Tibial artery (tissue), 4 donors: ENCODE results near the gene RALGPS1.

ENCODE experiments used
- DNase-seq, 2 donors: peaks; one replicate each; pipeline ENCODE4 v3.0.0-alpha.2; 2019
- H3K27ac ChIP-seq, 2 donors: fragments of 200-600 bp; sonication (generic) in 1 of 2; 1 replicate in 1 of 2; 2 replicates in 1 of 2; pipeline ENCODE4 v1.5.1; 2018 to 2019; ENCODE audit warnings: mild to moderate bottlenecking in 1 of 2
- H3K27me3 ChIP-seq, 2 donors: fragments of 200-600 bp; sonication (generic) in 1 of 2; one replicate each; pipeline versions ENCODE4 v1.5.1 to v1.6.0; 2016 to 2019
- H3K36me3 ChIP-seq, 3 donors: fragments of 200-600 bp; sonication (generic) in 2 of 3; one replicate each; pipeline ENCODE4 v1.5.1; 2016 to 2019; ENCODE audit warnings: mild to moderate bottlenecking in 2 of 3
- H3K4me1 ChIP-seq, 4 donors: fragments of 200-600 bp; sonication (generic) in 2 of 4; 1 replicate in 3 of 4; 2 replicates in 1 of 4; pipeline ENCODE4 v1.5.1; 2016 to 2019
- H3K4me3 ChIP-seq, 2 donors: fragments of 200-600 bp; sonication (generic) in 1 of 2; 1 replicate in 1 of 2; 2 replicates in 1 of 2; pipeline ENCODE4 v1.5.1; 2018 to 2019; ENCODE audit warnings: mild to moderate bottlenecking in 2 of 2
- H3K9me3 ChIP-seq, 3 donors: fragments of 200-600 bp; sonication (generic) in 1 of 3; one replicate each; pipeline ENCODE4 v1.5.1; 2016 to 2019
- intact Hi-C: fragments of 100-400 bp; cut with DNase I; formaldehyde crosslinking; loops from one replicate; pipeline ENCODE4 v1.15.0; 2023; ENCODE audit warnings: low total_unique reads
- TF ChIP-seq, protein P1 (sequence below), 2 experiments: fragments of 200-600 bp in 1 of 2; fragments of 450-650 bp in 1 of 2; IDR thresholded peaks; one replicate each; pipeline ENCODE4 v1.5.1; 2017 to 2019; ENCODE audit warnings: antibody characterized with exemption in 2 of 2, mild to moderate bottlenecking in 1 of 2, moderate library complexity in 1 of 2

Gene RALGPS1

DNA sequence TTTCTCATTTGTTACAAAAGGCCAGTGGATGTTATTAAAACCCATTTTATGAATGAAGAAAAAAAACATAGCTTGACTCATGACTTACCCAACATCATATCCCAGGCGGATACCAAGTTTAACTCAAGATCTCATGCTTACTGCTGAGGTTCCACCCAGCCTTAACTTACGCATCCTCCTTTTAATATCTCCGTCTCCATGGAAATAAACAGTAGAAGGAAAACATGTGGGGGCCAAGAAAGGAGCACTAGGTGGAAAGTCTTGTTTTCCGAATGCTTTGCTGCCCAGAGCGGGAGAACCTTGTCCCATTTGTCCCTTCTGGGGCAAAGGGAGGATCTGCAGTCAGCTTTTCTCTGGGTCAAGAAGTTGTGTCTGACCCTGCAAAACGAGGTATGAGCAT, 163.8 kb downstream of the RALGPS1 start:
- H3K9me3 ChIP-seq = no peaks in the 10 kb centered on the region
- TF ChIP-seq, protein P1, sequence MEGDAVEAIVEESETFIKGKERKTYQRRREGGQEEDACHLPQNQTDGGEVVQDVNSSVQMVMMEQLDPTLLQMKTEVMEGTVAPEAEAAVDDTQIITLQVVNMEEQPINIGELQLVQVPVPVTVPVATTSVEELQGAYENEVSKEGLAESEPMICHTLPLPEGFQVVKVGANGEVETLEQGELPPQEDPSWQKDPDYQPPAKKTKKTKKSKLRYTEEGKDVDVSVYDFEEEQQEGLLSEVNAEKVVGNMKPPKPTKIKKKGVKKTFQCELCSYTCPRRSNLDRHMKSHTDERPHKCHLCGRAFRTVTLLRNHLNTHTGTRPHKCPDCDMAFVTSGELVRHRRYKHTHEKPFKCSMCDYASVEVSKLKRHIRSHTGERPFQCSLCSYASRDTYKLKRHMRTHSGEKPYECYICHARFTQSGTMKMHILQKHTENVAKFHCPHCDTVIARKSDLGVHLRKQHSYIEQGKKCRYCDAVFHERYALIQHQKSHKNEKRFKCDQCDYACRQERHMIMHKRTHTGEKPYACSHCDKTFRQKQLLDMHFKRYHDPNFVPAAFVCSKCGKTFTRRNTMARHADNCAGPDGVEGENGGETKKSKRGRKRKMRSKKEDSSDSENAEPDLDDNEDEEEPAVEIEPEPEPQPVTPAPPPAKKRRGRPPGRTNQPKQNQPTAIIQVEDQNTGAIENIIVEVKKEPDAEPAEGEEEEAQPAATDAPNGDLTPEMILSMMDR (IDR thresholded peaks at IDR 0.05) = no peak
- H3K4me1 ChIP-seq = peaks cover 0 to 15% (median 8%) of the 10 kb centered on the region in 4 donors
- DNase-seq = no peak
- no peak overlapping the region for H3K4me3 ChIP-seq
- no peaks in the 10 kb centered on the region for H3K27me3 ChIP-seq
- H3K27ac ChIP-seq = no peak overlapping the region
- intact Hi-C loops = no loop called here
- no peaks in the 10 kb centered on the region for H3K36me3 ChIP-seq

DNA sequence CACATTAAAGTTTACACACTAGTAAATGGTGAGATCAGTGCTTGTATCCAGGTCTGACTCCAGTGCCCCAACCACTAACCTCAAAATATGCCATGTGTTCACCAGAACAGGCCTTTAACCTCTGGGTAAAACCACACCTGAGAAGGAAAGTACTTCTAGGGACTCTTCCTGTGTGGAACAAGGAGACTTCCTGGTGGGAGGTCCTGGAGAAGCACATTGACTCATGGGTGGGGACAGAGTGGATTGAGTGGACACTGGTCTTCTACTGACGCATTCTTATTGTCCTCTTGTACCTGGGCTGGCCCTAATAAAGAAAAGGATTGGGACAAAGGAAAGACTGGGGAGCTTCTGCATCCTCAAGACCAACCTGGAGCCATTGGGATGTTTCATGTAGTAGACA, 164.4 kb downstream of the RALGPS1 start:
- TF ChIP-seq, protein P1 (IDR thresholded peaks at IDR 0.05) = no peak
- H3K9me3 ChIP-seq = no peaks in the 10 kb centered on the region
- peaks cover 0 to 15% (median 8%) of the 10 kb centered on the region in 4 donors for H3K4me1 ChIP-seq
- intact Hi-C loops = no loop called here
- no peaks in the 10 kb centered on the region for H3K27me3 ChIP-seq
- no peak overlapping the region for H3K4me3 ChIP-seq
- DNase-seq = no peak
- H3K27ac ChIP-seq = no peak overlapping the region
- no peaks in the 10 kb centered on the region for H3K36me3 ChIP-seq

DNA sequence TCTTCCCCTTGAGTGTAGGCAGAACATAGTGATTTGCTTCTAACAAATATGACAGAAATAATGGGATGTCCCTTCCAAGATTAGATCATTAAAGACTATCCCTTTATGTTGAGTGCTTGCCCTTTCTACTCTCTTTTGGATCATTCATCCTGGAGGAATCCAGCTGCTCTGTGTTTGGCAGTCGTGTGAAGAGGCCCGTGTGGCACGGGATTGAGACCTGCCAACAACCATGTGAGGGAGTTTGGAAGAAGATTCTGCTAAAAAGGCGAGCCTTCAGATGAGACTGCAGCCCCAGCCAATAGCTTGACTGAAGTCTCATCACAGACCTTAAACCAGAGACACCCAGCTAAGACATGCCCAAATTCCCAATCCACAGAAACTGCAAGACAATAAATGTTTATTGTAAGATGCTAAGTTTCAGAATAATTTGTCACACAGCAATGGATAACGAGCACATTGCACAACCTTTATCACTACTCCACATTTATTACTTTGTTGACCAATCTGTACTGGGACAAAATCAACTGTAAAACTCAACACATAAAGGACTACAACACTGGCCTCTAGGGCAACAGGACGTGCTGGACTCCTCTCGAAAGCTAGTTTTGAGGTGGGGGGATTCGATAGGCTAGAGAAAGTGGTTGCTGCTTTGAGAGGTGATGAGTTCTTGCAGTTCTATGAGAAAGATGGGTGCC, 165.0 kb downstream of the RALGPS1 start:
- TF ChIP-seq, protein P1 (IDR thresholded peaks at IDR 0.05) = no peak
- H3K27me3 ChIP-seq = no peaks in the 10 kb centered on the region
- DNase-seq = no peak
- H3K4me1 ChIP-seq = peaks cover 0 to 15% (median 8%) of the 10 kb centered on the region in 4 donors
- H3K4me3 ChIP-seq = no peak overlapping the region
- H3K36me3 ChIP-seq = no peaks in the 10 kb centered on the region
- intact Hi-C loops = no loop called here
- H3K27ac ChIP-seq = no peak overlapping the region
- H3K9me3 ChIP-seq = no peaks in the 10 kb centered on the region

DNA sequence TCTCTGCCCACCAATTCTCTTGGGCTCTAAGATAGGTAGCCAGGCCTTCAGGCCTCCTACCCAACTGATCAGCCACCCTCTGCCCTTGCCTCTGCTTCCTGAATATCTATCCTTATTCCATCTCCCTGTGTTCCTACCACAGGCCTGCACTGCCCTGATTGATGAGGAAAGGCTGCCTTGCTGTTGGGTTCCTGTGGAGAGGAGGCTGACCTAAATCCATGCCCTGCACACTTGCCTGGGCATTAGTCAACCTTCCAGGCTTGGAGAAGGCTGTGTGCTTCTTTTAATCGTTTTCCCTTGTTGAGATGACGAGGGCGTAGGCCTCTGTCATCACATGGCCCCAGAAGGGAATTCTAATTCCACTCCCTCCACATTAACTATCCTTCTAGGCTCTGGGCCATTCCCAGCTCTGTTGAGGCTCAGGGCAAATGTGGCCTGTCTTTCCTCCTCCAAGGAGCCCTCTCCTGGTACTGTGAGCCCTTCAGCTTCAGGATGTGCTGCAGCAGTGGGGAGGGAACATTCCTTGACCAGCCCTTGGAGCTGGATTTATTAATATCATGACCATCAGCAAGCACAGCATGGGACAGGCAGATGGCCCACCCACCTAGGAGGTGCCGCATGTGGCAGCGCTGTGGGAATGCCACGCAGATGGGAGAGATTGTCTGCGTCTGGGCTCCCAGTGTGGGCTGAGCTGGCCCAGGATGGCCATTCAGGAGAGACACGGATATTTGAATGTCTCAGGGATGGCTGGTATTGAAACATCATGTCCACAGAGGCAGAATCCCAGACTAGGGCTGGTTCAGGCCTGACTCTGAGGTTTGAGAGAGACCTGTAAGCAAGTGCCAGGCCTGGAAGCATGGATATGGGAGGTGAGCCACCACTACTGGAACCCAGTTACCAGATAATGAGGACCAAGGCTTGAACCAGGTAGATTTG, 166.9 kb downstream of the RALGPS1 start:
- Histone ChIP-seq H3K36me3 (peaks cover 0 to 3% (median 0%) of the 10 kb centered on the region in 3 donors), H3K27ac (no peak overlapping the region), H3K9me3 (no peaks in the 10 kb centered on the region), H3K27me3 (no peaks in the 10 kb centered on the region), H3K4me1 (no peaks in the 10 kb centered on the region), H3K4me3 (no peak overlapping the region)
- intact Hi-C loops = no loop called here
- TF ChIP-seq, protein P1 (IDR thresholded peaks at IDR 0.05) = no peak
- no peak for DNase-seq

DNA sequence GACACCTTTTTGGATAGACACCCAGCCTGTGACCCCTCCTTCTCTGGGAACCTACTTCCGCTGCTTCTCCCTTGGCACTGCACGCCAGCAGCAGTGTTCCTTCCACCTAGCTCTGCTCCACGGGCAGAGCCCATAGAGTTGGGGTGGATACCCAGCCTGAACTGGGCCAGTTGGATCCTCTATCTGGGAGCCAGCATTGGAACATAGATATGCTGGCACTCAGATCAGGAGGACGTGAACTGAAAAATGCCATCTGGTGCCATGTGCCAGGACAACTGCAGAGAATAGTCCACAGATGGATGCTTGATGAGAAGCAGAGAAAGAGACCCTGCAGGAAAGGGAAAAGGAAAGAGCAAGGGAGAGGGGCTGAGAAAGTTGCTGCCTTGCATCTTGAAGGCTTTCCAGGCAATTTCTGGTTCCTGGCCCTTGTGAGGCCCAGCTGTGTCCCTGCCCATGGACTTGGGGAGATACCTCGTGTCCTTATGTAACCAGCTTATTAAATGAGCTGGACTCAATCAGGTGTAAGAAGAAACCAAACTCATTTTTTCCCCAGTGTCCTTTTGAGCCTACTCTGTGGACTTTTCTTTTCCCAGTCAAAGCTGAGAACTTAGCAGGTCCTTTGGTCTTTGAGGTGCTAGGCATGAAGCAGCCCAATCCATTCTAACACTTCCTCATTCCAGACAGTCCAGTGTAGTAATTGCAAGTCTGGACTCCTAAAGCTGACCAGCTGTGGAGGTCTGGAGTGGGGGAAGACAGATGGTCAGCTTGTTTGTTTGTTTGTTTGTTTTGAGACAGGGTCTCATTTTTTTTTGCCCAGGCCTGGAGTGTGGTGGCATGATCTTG, 168.8 kb downstream of the RALGPS1 start:
- Histone ChIP-seq H3K9me3 (no peaks in the 10 kb centered on the region), H3K36me3 (peaks cover 6 to 20% (median 16%) of the 10 kb centered on the region in 3 donors), H3K27me3 (no peaks in the 10 kb centered on the region), H3K27ac (no peak overlapping the region), H3K4me3 (no peak overlapping the region), H3K4me1 (no peaks in the 10 kb centered on the region)
- DNase-seq = no peak
- TF ChIP-seq, protein P1 (IDR thresholded peaks at IDR 0.05) = no peak
- intact Hi-C loops = no loop called here
